ENCODE results near the gene SH3RF3. TPM values are rescaled to one million over a fixed set of nuclear protein-coding genes. Genes with fewer than 3 reads are reported as not detected.

The SH3RF3 gene
- total RNA-seq, 1 donor from 2014 or later, result 6.6 TPM

DNA sequence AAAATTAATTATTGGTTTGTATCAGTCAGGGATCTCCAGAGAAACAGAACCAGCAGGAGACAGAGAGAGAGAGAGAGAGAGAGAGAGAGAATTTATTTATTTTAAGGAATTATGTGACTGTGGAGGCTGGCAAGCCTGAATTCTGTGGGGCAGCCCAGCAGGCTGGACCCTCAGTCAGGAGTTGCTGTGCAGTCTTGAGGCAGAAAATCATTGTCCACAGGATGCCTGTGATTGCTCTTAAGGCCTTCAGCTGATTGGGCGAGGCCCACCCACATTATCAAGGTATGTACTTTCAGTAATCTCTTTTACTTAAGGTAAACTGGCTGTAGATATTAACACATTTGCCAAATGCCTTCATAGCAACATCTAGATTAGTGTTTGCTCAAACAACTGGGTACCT lies 329.5 kb downstream of the SH3RF3 start:
- intact Hi-C loops (cut with DNase I), result no loop called here
- ATAC-seq (ENCODE audit: poor library complexity) (no peak), DNase-seq (no peak)

DNA sequence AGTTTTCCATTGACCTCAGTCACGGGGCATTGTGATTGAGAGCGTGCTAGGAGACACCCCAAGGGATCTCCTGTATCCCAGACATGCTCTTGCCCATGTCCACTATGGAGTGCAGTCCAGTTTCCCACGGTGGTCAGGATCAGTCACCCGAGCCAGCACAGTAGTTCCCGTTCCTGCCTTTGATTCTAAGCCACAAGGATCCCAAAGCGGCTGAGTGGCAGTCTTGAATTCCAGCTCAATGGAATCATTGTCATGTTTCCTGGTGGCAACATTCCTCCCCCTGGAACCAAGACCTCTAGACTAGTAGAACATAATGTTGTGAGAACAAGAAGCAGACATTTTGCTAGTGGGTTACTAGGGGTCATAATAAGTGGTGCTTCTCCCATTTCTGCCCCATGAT lies 330.5 kb downstream of the SH3RF3 start:
- intact Hi-C loops (cut with DNase I), result no loop called here
- DNase-seq, result no peak
- no peak for ATAC-seq (ENCODE audit: poor library complexity)

DNA sequence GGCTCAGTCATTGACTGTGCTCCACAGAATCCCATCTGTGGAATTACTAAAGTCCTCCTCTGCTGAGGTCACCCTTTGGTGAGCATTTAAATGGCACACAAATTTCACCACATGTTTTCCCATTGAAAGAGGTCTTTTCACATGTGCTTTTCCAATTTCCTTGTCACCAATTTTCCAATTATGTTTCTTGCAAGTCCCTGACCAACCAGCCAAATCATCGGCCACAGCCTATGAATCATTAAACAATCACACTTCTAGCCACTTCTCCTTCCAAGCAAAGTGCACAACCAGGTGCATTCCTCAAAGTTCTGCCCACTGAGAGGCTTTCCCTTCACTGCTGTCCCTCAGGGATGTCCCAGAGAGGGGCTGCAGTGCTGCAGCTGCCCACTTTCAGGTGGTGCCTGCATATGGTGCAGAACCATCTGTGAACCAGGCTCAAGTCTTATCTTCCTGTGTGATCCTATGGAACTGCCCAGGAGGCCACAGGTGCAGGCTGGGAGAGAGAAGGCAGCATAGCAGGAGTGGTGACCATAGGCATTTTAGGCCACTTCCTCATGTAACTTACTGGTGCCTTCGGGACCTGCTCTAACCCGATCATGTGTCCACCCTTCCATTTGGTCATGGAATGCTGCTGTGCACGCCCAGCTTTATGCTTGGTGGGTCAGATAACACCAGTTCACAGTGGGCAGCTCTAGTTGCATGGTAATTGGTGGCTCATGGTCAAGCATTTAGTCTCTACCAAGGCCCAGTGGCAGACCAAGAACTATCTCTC lies 331.7 kb downstream of the SH3RF3 start:
- DNase-seq (no peak), ATAC-seq (ENCODE audit: poor library complexity) (no peak)
- intact Hi-C loops (cut with DNase I), result no loop called here

DNA sequence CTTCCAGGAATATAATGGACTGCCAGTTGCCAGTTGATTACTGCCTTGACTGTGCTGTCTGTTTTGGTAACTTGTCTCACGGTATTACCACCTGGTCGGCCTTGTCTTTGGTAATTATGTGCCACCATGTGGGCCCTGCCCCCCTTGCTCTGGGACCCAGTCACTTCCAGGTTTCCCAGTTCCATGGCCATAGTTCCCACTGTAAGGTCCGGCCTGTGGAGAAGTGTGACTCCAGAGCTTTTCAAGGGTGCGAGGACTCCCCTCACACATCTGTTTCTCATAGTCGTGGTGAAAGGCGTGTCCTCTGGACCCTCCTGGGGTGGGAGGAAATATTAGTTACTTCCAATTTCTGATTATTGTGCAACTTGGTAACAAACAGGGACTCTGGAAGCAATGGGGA lies 334.2 kb downstream of the SH3RF3 start:
- ATAC-seq (ENCODE audit: poor library complexity) (no peak), DNase-seq (no peak)
- intact Hi-C loops (cut with DNase I), result no loop called here

DNA sequence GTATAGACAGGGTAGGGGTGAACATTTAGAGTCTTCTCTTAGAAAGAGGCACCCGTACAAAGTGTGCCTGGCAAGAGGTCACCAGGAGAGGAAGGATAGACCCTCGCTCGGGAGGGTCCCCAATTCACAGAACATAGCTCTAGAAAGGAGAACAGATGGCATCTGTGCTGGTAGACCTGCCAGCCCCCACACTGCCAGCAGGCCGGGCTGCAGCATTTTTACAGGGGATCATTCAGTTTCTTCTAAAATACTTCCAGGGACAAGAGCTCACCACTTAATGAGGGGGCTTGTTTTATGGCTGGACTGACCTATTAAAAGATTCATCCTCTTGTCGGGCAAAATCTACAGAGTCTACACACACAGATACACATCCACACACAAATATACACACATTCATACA lies 334.9 kb downstream of the SH3RF3 start:
- intact Hi-C loops (cut with DNase I), result no loop called here
- ATAC-seq (ENCODE audit: poor library complexity) (no peak), DNase-seq (no peak)

DNA sequence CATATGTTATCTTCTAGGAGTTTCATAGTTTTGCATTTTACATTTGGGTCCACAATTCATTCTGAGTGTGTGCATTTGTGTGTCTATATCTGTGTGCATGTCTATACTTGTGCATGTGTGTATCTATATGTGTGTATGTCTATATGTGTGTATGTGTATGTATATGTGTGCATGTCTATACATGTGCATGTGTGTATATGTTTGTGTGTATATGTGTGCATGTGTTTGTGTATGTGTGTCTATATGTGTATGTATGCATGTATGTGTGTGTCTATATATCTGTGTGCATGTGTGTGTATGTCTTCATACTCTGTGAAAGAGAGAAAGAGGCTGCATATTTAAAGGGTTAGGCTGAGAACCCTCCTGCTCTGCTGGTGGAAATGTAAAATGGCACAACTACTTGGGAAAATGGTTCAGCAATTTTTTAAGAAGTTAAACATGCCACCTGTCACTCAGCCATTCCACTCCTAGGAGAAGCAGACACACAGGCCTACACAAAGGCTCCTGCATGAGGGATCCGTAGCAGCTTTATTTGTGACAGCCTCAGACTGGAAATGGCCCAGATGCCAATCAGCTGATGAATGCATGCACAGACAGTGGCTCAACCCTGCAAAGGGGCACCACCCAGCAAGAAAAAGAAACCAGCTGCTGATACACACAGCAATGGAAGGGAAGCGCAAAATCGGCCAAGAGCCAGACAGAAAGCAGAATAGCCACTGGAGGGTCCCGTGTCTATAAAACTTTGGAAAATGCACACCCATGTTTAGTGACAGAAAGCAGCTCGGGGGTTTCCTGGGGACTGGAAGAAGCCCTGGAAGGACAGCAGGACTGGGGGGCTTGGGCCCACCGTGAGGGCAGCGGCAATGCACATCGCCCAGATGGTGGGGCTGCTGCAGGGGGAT lies 337.9 kb downstream of the SH3RF3 start:
- intact Hi-C loops (cut with DNase I), result no loop called here
- ATAC-seq (ENCODE audit: poor library complexity), result peak; percentile 59

DNA sequence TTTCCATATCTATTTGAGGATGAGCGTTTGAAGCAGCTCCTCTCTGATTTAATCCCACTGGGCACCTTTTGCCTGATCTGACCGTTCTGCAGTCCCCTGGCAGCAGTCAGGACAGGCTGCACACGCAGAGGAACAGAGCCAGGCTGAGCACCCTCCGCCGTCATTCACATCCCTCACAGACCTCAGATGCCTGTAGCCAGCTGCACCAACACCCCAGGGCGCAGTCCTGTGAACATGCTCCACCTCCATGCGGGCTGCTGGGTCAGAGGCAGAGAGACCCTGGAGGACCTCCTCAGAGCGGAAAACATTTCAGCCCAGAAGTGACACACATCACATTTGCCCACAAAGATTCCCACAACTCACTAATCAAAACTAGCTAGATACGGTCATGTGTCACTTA lies 338.7 kb downstream of the SH3RF3 start:
- intact Hi-C loops (cut with DNase I), result no loop called here
- ATAC-seq (ENCODE audit: poor library complexity) (peak; percentile 64), DNase-seq (peak; percentile 26)

More for the DNA sequence above, 337.9 kb downstream of the SH3RF3 start:
- DNase-seq, result peak; percentile 12

DNA sequence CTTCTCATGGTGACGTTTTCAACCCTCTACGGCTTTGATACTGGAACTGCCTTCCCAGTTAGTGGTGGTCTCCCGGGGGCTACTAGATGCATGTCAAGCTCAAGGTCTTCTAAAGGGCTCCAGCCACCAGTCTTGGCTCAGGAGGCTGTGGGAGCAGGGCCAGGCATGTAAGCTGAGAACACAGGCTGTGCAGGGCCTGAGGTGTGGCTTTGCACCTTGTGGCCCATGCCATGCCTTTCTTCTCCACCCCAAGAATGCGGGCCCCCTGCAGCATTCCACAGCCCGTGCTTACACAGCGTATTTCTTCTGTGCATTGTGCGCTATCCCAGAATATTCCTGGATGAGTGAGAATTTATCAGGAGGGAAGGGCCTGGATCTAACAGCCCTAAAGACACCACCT lies 339.9 kb downstream of the SH3RF3 start:
- ATAC-seq (ENCODE audit: poor library complexity), result peak; percentile 67
- peak; percentile 45 for DNase-seq
- intact Hi-C loops (cut with DNase I), result no loop called here

DNA sequence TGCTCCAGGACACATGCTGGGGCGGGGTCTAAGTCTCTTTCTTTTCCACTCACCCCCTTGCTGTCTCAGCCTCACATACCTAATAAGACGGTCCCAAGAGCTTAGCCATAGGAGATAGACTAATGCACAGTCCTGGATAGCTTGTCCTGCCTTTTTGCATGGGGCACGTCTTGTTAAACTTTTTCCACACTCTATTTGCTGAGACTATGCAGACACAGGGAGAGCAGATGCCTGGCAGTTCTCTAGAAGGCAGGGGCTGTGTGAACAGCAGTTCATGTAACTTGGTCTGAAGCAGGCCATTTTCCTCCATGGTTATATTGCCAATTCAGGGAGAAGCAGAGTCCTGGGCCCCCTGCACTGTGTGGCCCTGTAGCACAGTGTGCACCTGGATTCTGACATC lies 342.7 kb downstream of the SH3RF3 start:
- DNase-seq (peak; percentile 0), ATAC-seq (ENCODE audit: poor library complexity) (no peak)
- intact Hi-C loops (cut with DNase I), result no loop called here

DNA sequence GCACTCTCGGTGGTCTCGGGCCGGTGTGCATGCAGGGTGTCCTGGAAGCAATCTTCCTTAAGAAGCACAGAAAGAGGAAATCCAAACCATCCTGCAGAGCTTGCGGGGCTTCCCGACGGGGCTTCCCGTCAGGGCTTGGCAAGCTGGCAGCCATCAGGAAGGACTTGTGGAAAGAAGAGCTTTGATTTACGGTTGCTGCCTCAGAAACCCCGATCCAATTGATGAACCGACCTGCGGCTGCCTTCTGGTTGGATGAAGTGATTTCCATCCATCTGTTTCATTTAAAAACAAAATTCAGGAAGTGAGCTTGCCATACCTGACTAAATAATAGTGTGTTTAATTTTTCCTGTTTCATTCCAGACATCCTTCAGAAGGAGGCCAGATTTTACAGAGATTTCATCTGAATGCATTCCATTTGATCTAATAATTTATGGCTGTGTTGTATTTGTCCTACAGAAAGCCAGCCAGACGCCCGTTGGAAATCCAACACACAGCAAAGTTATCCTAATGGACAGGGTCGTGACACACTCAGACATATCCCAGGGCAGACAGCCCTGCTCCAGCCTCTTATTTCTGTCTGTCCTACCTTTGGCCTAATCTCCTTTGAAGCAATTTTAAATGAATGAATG lies 343.4 kb downstream of the SH3RF3 start:
- intact Hi-C loops (cut with DNase I), result no loop called here
- no peak for ATAC-seq (ENCODE audit: poor library complexity)
- no peak for DNase-seq

DNA sequence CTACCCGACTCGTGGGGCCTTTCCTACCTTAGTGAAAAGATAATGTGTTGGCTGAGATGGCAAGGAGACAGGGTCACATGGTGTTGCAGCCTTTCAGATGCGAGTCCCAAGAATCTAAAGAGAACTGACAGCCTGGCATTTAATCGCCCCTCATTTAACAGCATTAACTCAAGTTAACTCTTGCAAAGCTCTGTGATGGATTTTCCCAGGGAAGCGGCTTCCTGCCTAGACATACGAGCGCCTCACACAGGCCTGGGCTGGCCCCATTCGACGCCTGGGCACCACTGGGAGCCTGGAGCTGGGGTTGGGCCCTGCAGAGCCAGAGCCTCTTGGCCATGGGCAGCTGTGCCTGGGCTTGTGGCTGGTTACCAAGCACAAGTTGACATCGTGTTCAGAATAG lies 344.0 kb downstream of the SH3RF3 start:
- peak; percentile 34 for DNase-seq
- intact Hi-C loops (cut with DNase I), result no loop called here
- no peak for ATAC-seq (ENCODE audit: poor library complexity)

DNA sequence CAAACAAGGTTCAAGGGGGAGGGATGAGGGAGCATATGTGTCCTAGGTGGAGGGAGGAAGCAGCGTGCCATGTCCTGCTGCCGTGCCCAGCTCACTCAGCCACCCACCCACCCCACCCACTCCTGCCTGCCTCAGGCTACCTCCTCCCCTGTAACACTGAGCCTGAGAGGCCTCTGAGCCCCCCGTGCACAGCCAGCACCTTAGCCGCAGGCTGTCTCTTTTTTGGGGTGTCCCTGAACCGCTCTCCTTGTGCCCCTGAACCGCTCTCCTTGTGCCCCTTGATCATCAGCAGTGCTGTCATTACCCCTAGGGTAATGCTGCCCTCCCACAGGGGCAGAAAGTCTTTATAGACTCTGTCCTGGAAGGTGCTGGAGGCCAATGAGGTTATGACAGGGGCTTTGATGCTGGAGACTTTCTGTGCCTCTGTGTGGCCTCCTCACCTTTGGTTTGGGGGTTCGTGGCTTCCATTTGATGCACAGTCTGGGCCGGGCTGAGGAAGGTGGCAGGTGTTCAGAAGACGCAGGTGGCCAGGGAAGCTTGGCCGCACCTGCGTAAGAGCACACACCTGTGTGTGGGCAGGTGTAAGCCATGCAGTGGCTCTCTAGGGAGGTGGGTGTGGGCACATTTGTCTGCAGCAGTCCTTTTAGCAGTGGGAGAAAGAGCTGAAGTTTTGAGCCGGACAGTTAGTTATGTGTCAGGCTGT lies 344.8 kb downstream of the SH3RF3 start:
- ATAC-seq (ENCODE audit: poor library complexity) (no peak), DNase-seq (peak; percentile 29)
- intact Hi-C loops (cut with DNase I), result no loop called here

DNA sequence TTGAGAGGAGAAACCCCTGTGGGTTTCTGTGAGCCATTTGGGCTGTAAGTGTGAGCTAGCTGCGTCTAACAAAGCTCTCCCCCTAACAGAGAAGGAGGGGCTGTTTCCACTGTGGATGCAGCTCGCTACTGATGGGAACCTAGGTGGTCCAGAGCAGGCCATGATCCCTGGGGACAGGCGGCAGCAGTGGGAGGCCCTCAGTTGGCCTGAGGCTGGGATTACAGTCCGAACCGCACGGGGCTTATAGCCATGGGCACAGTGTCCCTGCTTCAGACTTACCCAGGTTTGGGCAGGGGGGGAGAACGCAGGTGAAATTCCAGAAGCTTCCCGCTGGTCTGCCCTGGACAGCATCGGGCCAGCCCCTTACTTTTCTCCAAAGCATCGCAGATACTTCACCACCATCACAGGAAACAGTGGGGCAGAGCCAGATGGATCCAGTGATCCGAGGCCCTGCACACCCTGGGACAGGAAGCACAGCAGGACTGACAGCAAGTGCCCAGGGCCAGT lies 345.4 kb downstream of the SH3RF3 start:
- intact Hi-C loops (cut with DNase I), result no loop called here
- DNase-seq, result peak; percentile 19
- ATAC-seq (ENCODE audit: poor library complexity), result no peak

DNA sequence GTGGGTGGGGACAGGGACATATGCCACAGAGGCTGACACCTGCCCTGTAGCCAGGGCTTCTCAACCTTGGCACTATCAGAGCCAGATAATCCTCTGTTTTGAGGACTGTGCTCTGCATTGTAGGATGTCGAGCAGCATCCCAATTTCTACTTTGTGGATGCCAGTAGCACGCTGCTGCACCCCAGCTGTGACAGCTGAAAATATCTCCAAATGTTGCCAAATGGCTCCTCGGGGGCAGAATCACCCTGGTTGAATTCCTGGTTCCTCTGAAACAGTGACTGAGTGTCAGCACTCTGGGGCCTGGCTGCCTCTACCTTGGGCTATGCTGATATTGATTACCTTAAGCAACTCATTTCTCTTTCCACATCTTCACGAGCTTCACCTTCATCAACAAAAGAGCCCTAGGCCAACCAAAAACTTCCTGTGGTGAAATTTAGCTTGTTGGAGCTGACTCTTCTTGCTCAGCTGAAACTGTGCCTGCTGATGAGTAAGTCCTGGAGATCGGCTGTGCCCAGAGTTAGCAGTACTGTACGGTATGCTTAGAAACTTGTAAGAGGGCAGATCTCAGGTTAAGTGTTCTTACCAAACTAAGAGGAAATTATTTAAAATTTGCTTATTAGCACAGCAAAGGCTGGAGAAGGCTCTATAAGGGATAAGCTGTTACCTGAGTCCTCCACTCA lies 346.7 kb downstream of the SH3RF3 start:
- ATAC-seq (ENCODE audit: poor library complexity), result no peak
- peak; percentile 23 for DNase-seq
- intact Hi-C loops (cut with DNase I), result no loop called here

GRCh38 chr2:109476641-109477441 lies 347.8 kb downstream of the SH3RF3 start:
- DNase-seq, result peak; percentile 29
- ATAC-seq (ENCODE audit: poor library complexity), result no peak
- intact Hi-C loops (cut with DNase I), result no loop called here

- intact Hi-C loops (cut with DNase I), result no loop called here
- DNase-seq, result peak; percentile 41
- ATAC-seq (ENCODE audit: poor library complexity), result no peak
Measured at GRCh38 chr2:109478906-109479493, 350.0 kb downstream of the SH3RF3 start.

DNA sequence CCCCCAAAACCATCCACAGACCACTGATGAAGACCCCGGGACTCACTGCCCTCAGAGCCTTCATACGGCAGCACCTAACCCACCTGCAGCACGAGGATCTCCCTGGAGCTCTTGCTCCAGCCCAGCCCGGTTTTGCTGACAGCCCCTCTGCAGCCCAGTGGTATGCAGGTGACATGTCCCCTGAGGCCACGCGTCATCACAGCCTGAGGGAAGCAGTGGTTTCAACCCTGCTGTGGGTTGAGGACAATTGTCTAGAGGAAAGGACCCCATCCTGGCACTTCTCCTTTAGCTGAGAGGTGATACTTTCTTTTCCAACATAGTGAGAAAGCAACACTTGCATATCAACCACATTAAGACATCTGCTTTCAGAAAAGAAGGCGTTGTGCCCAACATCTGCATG lies 350.8 kb downstream of the SH3RF3 start:
- intact Hi-C loops (cut with DNase I), result no loop called here
- ATAC-seq (ENCODE audit: poor library complexity) (no peak), DNase-seq (peak; percentile 5)

Data from Right ventricle myocardium superior (tissue), 1 donor.